H54 (cell line): Measurements from ENCODE around the gene RASA3.

Experiments
- DNase-seq: peaks from one replicate; pipeline ENCODE4 v3.0.0; 2011; ENCODE audit warnings: low spot score, mixed read lengths; ENCODE audit not compliant: insufficient read length
- FAIRE-seq: peaks from 3 replicates; lab custom pipeline; 2011; peaks lifted over from hg19 to GRCh38; lab: Jason Lieb, UNC
- POLR2A ChIP-seq: IDR thresholded peaks from 2 replicates; pipeline ENCODE4 v1.6.1; 2011; ENCODE audit warnings: low read depth, mild to moderate bottlenecking, low read length

RASA3 gene

GRCh38 chr13:113952151-113952982 is 180.1 kb downstream of the RASA3 start:
- no peak for TF ChIP-seq POLR2A
- FAIRE-seq (no peak), DNase-seq (no peak)

DNA sequence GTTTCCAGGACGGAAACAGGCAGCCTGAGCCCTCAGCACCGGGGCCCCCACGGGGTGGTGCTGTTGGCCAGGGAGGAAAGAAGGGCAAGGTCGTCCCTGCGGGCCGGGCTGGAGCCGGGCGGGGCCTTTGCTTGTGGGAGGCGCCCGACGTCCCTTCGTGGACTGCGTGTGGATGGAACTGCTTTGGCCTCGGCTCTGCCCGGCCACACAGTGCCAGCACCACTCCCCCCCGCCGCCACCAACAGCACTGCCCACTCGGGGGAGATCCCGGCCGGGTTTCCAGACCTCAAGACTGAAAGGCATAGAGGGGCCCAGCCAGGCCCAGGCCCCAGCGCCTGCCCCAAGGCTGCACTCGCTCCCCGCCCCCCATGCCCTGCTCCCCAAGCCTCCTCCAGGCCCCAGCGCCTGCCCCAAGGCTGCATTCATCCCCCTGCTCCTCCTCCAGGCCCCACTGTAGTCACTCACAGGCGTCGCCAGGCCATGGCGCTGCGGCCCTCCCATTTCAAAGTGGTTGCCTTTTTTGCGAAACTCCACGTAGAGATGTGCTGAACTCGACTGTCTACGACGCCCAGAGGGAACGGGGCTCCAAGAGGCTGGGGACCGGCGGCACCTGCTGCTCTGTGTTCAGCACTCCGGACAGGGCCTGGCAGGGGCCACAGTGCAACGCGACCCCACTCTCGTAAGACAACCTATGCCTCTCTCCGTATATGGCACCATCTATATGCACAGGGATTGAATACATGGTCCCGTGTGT is 181.0 kb downstream of the RASA3 start:
- DNase-seq (no peak), FAIRE-seq (no peak)
- no peak for TF ChIP-seq POLR2A

- FAIRE-seq (no peak), DNase-seq (no peak)
- no peak for TF ChIP-seq POLR2A
Measured at GRCh38 chr13:113950451-113951245, 181.8 kb downstream of the RASA3 start.

- DNase-seq (no peak), FAIRE-seq (no peak)
- TF ChIP-seq POLR2A, result no peak
Measured at GRCh38 chr13:113949546-113949945, 182.9 kb downstream of the RASA3 start.

GRCh38 chr13:113948034-113948742 is 184.2 kb downstream of the RASA3 start:
- FAIRE-seq (no peak), DNase-seq (no peak)
- no peak for TF ChIP-seq POLR2A

- FAIRE-seq, result no peak
- TF ChIP-seq POLR2A, result no peak
- no peak for DNase-seq
Measured at GRCh38 chr13:113947311-113948033, 185.0 kb downstream of the RASA3 start.

- TF ChIP-seq POLR2A, result no peak
- no peak for DNase-seq
- FAIRE-seq, result no peak
Measured at GRCh38 chr13:113946409-113947181, 185.8 kb downstream of the RASA3 start.

DNA sequence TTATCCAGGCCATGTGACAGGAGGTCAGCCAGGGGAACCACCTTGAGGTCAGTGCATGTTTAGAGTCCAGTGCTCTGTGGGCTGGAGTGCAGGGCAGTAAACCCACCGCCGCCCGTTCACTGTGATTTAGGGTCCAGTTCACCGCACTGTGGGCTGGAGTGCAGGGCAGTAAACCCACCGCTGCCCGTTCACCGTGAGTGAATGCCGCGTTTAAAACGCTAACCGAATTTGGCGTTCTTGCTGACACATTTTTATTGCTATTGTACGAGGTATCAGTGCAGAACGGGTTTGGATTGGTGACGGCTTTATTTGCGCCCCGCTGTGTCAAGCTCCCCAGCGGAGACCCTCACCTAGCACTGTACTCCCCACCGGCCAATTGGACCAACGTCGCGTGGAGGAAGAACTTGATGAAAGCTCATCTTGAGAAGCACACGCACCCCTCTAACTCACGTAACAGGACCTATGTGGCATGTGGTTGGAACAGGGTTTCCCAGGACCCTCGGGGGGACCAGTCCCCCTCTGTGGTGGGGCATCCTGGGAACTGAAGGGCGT is 186.5 kb downstream of the RASA3 start:
- DNase-seq (no peak), FAIRE-seq (no peak)
- no peak for TF ChIP-seq POLR2A

GRCh38 chr13:113943821-113944565 is 188.4 kb downstream of the RASA3 start:
- no peak for FAIRE-seq
- no peak for TF ChIP-seq POLR2A

GRCh38 chr13:113942591-113943103 is 189.8 kb downstream of the RASA3 start:
- no peak for TF ChIP-seq POLR2A
- FAIRE-seq (no peak), DNase-seq (no peak)

More at GRCh38 chr13:113943821-113944565, 188.4 kb downstream of the RASA3 start:
- DNase-seq, result no peak
